Sigmoid colon (tissue), 7 donors: ENCODE measurements around the gene VSIG1. TPM values are rescaled to one million over a fixed set of nuclear protein-coding genes. Genes with fewer than 3 reads are reported as not detected.

Source experiments
- DNase-seq: peaks from one replicate; pipeline ENCODE4 v3.0.0-alpha.2; 2019
- H3K27ac ChIP-seq, 4 donors: fragments of 200-600 bp; sonication (generic); one replicate each; pipeline ENCODE4 v1.5.1; 2016 to 2019; ENCODE audit warnings: mild to moderate bottlenecking in 1 of 4
- H3K27me3 ChIP-seq, 3 donors: fragments of 200-600 bp; sonication (generic); one replicate each; pipeline ENCODE4 v1.5.1; 2019; ENCODE audit warnings: mild to moderate bottlenecking in 1 of 3
- H3K36me3 ChIP-seq, 4 donors: fragments of 200-600 bp; sonication (generic); one replicate each; pipeline ENCODE4 v1.5.1; 2016 to 2019
- H3K4me1 ChIP-seq, 4 donors: fragments of 200-600 bp; sonication (generic); one replicate each; pipeline ENCODE4 v1.5.1; 2017 to 2019
- H3K4me3 ChIP-seq, 4 donors: fragments of 200-600 bp; sonication (generic); one replicate each; pipeline ENCODE4 v1.5.1; 2017 to 2019; ENCODE audit warnings: mild to moderate bottlenecking in 2 of 4, moderate library complexity in 1 of 4
- H3K9me3 ChIP-seq, 4 donors: fragments of 200-600 bp in 3 of 4; sonication (generic) in 3 of 4; one replicate each; pipeline versions ENCODE4 v1.5.1 to v1.6.1; 2013 to 2019
- CTCF ChIP-seq, 4 experiments: fragments of 450-650 bp in 3 of 4; fragments of 200-600 bp in 1 of 4; IDR thresholded peaks; one replicate each; pipeline ENCODE4 v1.5.1; 2016 to 2019; ENCODE audit warnings: antibody characterized with exemption in 4 of 4, mild to moderate bottlenecking in 3 of 4, moderate library complexity in 2 of 4
- EP300 ChIP-seq, 4 donors: sonication (generic); formaldehyde crosslinking; IDR thresholded peaks; one replicate each; pipeline ENCODE4 v1.6.1; 2017; ENCODE audit warnings: antibody characterized with exemption in 4 of 4
- POLR2A ChIP-seq, 2 donors: fragments of 450-650 bp; IDR thresholded peaks; one replicate each; pipeline ENCODE4 v1.6.1; 2016; ENCODE audit warnings: antibody characterized with exemption in 2 of 2, mild to moderate bottlenecking in 2 of 2, moderate library complexity in 2 of 2
- POLR2AphosphoS5 ChIP-seq, 4 donors: sonication (generic); formaldehyde crosslinking; IDR thresholded peaks; one replicate each; pipeline ENCODE4 v1.6.1; 2017; ENCODE audit warnings: antibody characterized with exemption in 4 of 4
- WGBS, 2 donors: extraction: QIAGEN DNeasy Blood & Tissue Kit; methylation state at CpG; one replicate each; pipeline ENCODE4 v1.1.7; 2013; 5-methylcytosine and 5-hydroxymethylcytosine counted together
- intact Hi-C: fragments of 100-400 bp; cut with DNase I; formaldehyde crosslinking; loops from one replicate; pipeline ENCODE4 v1.15.1; 2023
- polyA plus RNA-seq, 3 donors: library from polyadenylated mRNA; stranded (reverse); fragments of 200-250 nt; gene quantifications; one replicate each; pipeline ENCODE4 v1.2.3, GENCODE V29; 2013
- total RNA-seq, 4 donors: library from RNA; depleted of rRNA; stranded (reverse); fragments of >200 nt; gene quantifications; one replicate each; pipeline ENCODE4 v1.1.0, GENCODE V29; 2016
- donor health status: healthy with polysubstance abuse.
- donor health status: Bipolar disorder and iron deficiency.
- donor health status: healthy.

Gene VSIG1
- total and polyA plus RNA-seq, 7 donors, result 0.36 to 0.64 TPM; not detected in 5

DNA sequence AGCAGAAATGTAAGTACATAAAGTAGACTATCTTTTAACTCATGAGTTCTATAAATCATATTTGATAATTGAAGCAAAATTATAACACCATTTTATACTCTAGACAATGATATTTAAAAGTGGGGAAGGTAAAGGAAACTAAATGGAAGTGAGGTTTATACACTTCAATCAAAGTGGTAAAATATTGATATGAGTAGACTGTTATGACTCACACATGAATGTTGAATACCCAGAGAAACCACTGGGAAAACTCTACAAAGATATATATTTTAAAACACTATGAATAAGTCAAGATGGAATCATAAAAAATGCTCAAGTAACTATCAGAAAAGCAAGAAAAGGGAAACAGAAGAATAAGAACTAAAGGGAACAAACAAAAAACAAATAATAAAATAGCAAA is 8.4 kb downstream of the VSIG1 start:
- H3K27me3 ChIP-seq, result no peaks in the 10 kb centered on the region
- no peaks in the 10 kb centered on the region for H3K36me3 ChIP-seq
- TF ChIP-seq EP300 (IDR thresholded peaks at IDR 0.05) (no peak), CTCF (IDR thresholded peaks at IDR 0.05) (no peak), POLR2A (IDR thresholded peaks at IDR 0.05) (no peak)
- H3K27ac ChIP-seq, result no peak overlapping the region
- no peaks in the 10 kb centered on the region for H3K9me3 ChIP-seq
- H3K4me1 ChIP-seq, result no peaks in the 10 kb centered on the region
- intact Hi-C loops, result no loop called here
- H3K4me3 ChIP-seq, result no peak overlapping the region
- DNase-seq, result no peak

- Histone ChIP-seq H3K4me1 (no peaks in the 10 kb centered on the region), H3K27ac (no peak overlapping the region), H3K36me3 (no peaks in the 10 kb centered on the region), H3K27me3 (no peaks in the 10 kb centered on the region), H3K4me3 (no peak overlapping the region), H3K9me3 (no peaks in the 10 kb centered on the region)
- DNase-seq, result no peak
- intact Hi-C loops, result no loop called here
- TF ChIP-seq CTCF (IDR thresholded peaks at IDR 0.05) (no peak), POLR2A (IDR thresholded peaks at IDR 0.05) (no peak), EP300 (IDR thresholded peaks at IDR 0.05) (no peak)
Observed at GRCh38 chrX:108055546-108055945, 10.7 kb downstream of the VSIG1 start.

- no peaks in the 10 kb centered on the region for H3K27me3 ChIP-seq
- H3K4me1 ChIP-seq, result no peaks in the 10 kb centered on the region
- TF ChIP-seq CTCF (IDR thresholded peaks at IDR 0.05) (no peak), POLR2AphosphoS5 (IDR thresholded peaks at IDR 0.05) (no peak), EP300 (IDR thresholded peaks at IDR 0.05) (no peak), POLR2A (IDR thresholded peaks at IDR 0.05) (no peak)
- H3K27ac ChIP-seq, result no peak overlapping the region
- intact Hi-C loops, result no loop called here
- no peaks in the 10 kb centered on the region for H3K36me3 ChIP-seq
- no peak for DNase-seq
- no peaks in the 10 kb centered on the region for H3K9me3 ChIP-seq
- 85 to 88% methylated on average over 1 of the region's 1 CpG for WGBS, 2 donors
- H3K4me3 ChIP-seq, result no peak overlapping the region
Observed at GRCh38 chrX:108059801-108060200, 14.9 kb downstream of the VSIG1 start.

GRCh38 chrX:108064001-108064400 is 19.1 kb downstream of the VSIG1 start:
- WGBS, 2 donors, result 91 to 94% methylated on average over 1 of the region's 1 CpG
- Histone ChIP-seq H3K36me3 (no peaks in the 10 kb centered on the region), H3K27ac (no peak overlapping the region), H3K4me1 (no peaks in the 10 kb centered on the region), H3K27me3 (no peaks in the 10 kb centered on the region), H3K9me3 (no peaks in the 10 kb centered on the region), H3K4me3 (no peak overlapping the region)
- intact Hi-C loops, result no loop called here
- TF ChIP-seq POLR2A (IDR thresholded peaks at IDR 0.05) (no peak), EP300 (IDR thresholded peaks at IDR 0.05) (no peak), POLR2AphosphoS5 (IDR thresholded peaks at IDR 0.05) (no peak), CTCF (IDR thresholded peaks at IDR 0.05) (no peak)
- DNase-seq, result no peak

DNA sequence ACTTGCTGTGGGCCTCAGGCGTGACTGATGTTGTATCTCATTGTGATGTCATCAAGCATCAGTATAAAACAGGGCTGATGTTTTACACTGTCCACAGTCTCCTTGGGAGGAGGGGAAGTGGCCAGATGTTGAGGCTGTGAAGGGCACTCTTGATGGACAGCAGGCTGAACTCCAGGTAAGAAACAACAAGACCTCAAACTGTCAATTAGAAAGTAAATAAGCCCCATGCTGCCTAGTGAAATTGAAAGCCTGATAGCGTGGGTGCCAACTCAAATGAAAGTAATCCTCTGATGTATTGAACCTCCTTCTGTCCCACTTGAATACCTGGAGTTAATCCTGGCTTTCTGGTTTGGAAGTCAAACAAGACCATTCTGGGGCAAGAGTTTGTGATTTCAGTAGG is 19.7 kb downstream of the VSIG1 start:
- H3K9me3 ChIP-seq, result no peaks in the 10 kb centered on the region
- TF ChIP-seq EP300 (IDR thresholded peaks at IDR 0.05) (no peak), POLR2A (IDR thresholded peaks at IDR 0.05) (no peak), POLR2AphosphoS5 (IDR thresholded peaks at IDR 0.05) (no peak), CTCF (IDR thresholded peaks at IDR 0.05) (no peak)
- 96 to 97% methylated on average over 2 of the region's 2 CpGs for WGBS, 2 donors
- no peak for DNase-seq
- no peaks in the 10 kb centered on the region for H3K27me3 ChIP-seq
- H3K36me3 ChIP-seq, result no peaks in the 10 kb centered on the region
- no peaks in the 10 kb centered on the region for H3K4me1 ChIP-seq
- H3K27ac ChIP-seq, result no peak overlapping the region
- intact Hi-C loops, result no loop called here
- no peak overlapping the region for H3K4me3 ChIP-seq
